HG02763 (cell line): ENCODE results near the gene WDR20.
A peak's percentile ranks its signal among the peaks of the same experiment; 100 is the strongest.
"Not testable (repeated sequence)": the region's sequence is repeated elsewhere in the genome, so short reads cannot be mapped to it uniquely, and the experiment has no call there.

ENCODE experiments used
- ATAC-seq: cut with Tn5 transposase; IDR thresholded peaks from one replicate; pipeline ENCODE4 v1.9.1; 2021; ENCODE audit warnings: mild to moderate bottlenecking, moderate library complexity; ENCODE audit not compliant: unreplicated experiment

Gene WDR20

GRCh38 chr14:102131741-102132140 lies 8.0 kb upstream of the WDR20 start:
- ATAC-seq = no peak

- not testable (repeated sequence) for ATAC-seq
Measured at GRCh38 chr14:102134021-102134420, 5.7 kb upstream of the WDR20 start.

GRCh38 chr14:102134719-102135118 lies 5.0 kb upstream of the WDR20 start:
- not testable (repeated sequence) for ATAC-seq

GRCh38 chr14:102135456-102135855 lies 4.2 kb upstream of the WDR20 start:
- ATAC-seq = not testable (repeated sequence)

- ATAC-seq = no peak
Measured at GRCh38 chr14:102138535-102138934, 1.2 kb upstream of the WDR20 start.

GRCh38 chr14:102138961-102139285 lies 774 bp upstream of the WDR20 start:
- ATAC-seq = no peak

- peak; percentile 18 for ATAC-seq
Measured at GRCh38 chr14:102140027-102140749, 491 bp downstream of the WDR20 start.

GRCh38 chr14:102140750-102141145 lies 1.1 kb downstream of the WDR20 start:
- no peak for ATAC-seq

- no peak for ATAC-seq
Measured at GRCh38 chr14:102141797-102142196, 2.1 kb downstream of the WDR20 start.

GRCh38 chr14:102144914-102145313 lies 5.2 kb downstream of the WDR20 start:
- ATAC-seq = no peak

- ATAC-seq = no peak
Measured at GRCh38 chr14:102145395-102145794, 5.7 kb downstream of the WDR20 start.

GRCh38 chr14:102146423-102146822 lies 6.7 kb downstream of the WDR20 start:
- ATAC-seq = no peak

GRCh38 chr14:102150083-102150482 lies 10.4 kb downstream of the WDR20 start:
- no peak for ATAC-seq

GRCh38 chr14:102150744-102151143 lies 11.0 kb downstream of the WDR20 start:
- ATAC-seq = no peak

GRCh38 chr14:102151411-102151810 lies 11.7 kb downstream of the WDR20 start:
- ATAC-seq = not testable (repeated sequence)

- no peak for ATAC-seq
Measured at GRCh38 chr14:102154121-102154520, 14.4 kb downstream of the WDR20 start.

- no peak for ATAC-seq
Measured at GRCh38 chr14:102154821-102155549, 15.3 kb downstream of the WDR20 start.

GRCh38 chr14:102157346-102157745 lies 17.6 kb downstream of the WDR20 start:
- ATAC-seq = no peak

- ATAC-seq = no peak
Measured at GRCh38 chr14:102158797-102159196, 19.1 kb downstream of the WDR20 start.

- no peak for ATAC-seq
Measured at GRCh38 chr14:102159841-102160240, 20.1 kb downstream of the WDR20 start.

- no peak for ATAC-seq
Measured at GRCh38 chr14:102162487-102162886, 22.8 kb downstream of the WDR20 start.

- no peak for ATAC-seq
Measured at GRCh38 chr14:102164241-102164641, 24.5 kb downstream of the WDR20 start.
